GM18526 (cell line): Measurements from ENCODE around the gene OIT3.

Source experiments
- POLR2A ChIP-seq: IDR thresholded peaks from 3 replicates; pipeline ENCODE4 v1.6.1; 2011; ENCODE audit not compliant: insufficient read length; ENCODE audit errors: extremely low read depth

Gene OIT3

DNA sequence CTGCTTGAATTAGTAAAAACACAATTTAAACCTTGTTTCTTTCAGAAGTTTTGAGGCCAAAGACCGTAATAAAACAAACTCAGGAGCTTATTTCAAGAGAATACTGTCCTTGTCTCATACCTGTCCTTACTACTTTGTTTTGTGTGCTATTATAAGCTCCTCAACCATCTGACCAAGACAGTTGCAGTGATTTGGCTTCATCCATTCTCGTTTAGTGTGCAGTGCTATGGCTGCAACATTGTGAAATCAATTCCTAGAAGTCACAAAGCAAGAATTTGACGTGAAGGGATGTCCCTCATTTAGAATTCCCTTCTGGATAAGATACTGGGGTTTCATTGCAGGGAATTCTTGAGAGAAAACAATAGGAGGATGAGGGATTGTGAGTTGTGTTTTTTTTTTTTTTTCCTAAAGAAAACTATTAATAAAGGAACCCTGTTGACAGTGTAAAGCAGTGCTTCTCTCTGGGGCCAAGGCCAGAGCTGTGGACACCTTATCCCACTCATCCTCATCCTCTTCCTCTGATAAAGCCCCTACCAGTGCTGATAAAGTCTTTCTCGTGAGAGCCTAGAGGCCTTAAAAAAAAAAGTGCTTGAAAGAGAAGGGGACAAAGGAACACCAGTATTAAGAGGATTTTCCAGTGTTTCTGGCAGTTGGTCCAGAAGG, at the start of gene OIT3:
TSS of gene OIT3 (plus strand) at position 604 of the 663 bp plus-strand sequence. CDS start 60 bp downstream, outside the sequence.
- no peak for TF ChIP-seq POLR2A

DNA sequence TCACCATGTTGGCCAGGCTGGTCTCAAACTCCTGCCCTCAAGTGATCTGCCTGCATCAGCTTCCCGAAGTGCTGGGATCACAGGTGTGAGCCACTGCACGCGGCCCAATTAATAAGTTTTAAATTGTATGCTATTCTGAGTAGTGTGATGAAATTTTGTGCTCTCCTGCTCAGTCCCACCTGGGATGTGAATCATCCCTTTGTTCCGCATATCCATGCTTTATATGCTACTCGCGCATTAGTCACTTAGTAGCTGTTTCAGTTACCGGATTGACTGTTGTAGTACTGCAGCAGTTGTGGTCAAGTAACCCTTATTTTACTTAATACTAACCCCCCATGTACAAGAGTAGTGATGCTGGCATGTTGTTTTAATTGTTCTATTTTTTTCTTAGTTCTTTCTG, 47.3 kb upstream of the OIT3 start:
- TF ChIP-seq POLR2A, result no peak

DNA sequence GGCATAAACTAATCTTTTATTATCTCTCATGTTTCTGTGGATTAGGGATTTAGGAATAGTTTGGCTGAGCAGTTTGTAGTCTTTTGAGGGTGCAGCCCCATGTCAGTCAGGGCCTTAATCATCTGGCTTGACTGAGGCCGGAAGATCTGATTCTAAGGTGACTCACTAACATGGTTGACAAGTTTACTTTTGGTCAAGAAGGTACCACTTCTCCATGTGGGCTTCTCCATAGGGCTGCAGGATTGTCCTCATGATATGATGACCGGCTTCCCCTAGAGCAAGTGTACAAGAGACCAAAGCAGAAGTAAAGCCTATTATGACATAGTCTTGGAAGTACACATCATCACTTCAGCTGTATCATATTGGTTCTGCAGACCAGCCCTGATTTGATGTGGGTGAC, 45.9 kb upstream of the OIT3 start:
- TF ChIP-seq POLR2A, result no peak

DNA sequence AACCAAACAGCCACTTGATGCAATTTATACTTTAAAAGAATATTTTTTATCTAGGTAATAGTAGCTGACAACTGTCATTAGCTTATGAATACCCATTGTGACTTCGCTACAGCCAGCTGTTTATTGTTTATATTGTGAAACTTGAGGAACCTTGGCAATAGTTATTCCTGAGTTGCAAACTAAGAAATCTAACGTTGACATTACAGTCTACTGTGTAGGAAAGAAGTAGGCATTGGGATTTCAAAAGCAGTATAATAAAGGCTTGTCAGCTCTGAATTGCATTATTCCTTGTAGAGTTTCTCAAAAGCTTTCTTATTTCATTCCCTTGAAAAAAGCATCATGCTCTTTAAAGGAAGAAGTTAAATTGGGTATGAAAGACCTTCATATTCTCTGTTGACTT, 42.7 kb upstream of the OIT3 start:
- no peak for TF ChIP-seq POLR2A

DNA sequence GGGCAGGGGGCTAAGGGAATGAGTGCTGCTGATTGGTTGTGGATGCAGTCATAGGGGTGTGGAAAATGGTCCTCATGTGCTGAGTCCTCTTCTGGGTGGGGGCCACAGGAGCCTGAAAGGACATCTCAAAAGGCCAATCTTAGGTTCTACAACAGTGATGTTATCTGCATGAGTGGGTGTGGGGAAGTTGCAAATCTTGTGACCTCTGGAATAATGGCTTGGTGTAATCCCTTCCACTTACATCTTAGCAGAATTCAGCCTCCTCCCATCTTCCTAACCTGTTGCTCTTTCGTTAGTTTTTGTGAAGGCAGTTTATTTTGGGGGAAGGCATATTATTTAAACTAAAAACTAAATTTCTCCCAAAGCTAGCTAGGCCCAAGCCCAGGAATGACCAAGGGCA, 42.0 kb upstream of the OIT3 start:
- no peak for TF ChIP-seq POLR2A

DNA sequence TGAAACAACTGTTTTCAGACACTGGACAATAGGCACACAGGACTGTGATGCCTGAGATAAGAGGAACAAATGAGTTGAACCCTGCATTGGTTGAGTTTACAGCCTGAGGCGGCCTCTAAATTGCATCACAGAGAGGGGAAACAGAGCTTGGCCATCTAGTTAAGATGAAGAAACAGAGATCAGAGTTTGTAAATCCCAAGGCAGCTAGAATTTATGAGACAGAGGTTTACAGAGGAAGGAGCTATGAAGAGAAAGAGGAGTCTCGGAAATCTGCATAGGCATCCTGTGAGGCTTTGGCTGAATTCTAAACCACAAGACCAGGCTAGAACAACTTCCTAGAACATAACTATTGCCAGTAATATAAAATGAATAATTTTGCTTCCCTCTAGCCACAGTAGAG, 41.0 kb upstream of the OIT3 start:
- TF ChIP-seq POLR2A, result no peak

DNA sequence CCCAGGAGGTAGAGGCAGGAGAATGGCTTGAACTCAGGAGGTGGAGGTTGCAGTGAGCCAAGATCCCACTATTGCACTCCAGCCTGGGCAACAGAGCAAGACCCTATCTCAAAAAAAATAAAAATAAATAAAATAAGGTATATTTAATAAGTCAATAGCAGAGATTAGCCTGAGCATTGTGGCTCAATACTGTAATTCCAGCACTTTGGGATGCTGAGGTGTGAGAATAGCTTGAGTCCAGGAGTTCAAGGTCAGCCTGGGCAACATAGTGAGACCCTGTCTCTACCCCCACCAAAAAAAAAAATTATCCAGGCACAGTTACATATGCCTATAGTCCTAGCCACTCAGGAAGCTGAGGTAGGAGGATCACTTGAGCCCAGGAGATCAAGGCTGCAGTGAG, 38.4 kb upstream of the OIT3 start:
- no peak for TF ChIP-seq POLR2A

DNA sequence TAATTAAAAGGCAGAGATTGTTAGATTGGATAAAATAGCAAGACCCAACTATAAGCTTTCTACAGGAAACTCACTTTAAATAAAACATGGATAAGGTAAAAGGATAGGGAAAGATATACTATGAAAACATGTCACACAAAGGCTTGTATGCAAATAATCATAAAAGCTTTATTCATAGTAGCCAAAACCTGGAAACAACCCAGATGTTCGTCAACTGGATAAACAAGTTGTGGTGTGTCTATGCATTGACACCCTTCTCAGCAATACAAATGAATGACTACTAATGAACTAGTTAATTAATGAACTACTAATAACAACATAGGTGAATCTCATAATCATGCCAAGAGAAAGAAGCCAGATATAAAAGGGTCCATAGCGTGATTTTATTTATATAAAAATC, 37.7 kb upstream of the OIT3 start:
- no peak for TF ChIP-seq POLR2A

DNA sequence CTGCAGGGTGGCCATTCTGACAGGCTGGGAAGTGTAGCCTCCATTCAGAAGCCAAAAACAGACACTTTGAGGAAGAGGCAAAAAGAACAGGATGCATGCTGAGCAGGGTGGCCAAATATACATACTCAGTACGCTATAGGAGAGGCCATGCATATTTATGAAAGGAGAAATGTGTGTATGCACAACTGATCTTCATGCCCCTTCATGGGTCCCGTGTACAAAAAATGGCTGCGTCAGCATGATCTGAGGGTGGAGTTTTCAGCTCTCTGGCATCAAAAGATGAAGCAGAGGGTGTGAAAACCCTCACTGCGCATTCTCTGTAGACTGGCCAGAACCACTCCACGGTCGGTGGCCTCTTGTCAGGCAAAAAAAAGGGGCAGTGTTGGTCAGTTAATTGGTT, 35.5 kb upstream of the OIT3 start:
- TF ChIP-seq POLR2A, result no peak

DNA sequence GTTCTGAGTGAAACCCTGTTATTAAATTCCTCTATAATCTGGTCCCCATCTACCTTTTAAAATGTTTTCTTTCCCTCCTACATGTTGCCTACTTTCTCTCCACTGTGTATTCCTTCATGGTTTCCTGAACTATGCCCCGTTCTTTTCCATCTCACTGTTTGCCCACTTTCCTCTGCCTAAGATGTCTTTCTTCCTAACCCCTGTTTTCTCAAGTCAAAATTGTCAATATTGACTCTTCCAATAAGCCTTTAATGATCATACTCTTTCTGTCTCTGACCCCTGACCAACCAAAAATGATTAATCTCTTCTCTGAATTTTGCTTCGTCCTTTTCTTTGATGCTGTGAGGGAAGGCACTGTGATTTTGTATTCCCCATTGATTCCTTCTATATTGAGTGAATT, 30.6 kb upstream of the OIT3 start:
- no peak for TF ChIP-seq POLR2A

DNA sequence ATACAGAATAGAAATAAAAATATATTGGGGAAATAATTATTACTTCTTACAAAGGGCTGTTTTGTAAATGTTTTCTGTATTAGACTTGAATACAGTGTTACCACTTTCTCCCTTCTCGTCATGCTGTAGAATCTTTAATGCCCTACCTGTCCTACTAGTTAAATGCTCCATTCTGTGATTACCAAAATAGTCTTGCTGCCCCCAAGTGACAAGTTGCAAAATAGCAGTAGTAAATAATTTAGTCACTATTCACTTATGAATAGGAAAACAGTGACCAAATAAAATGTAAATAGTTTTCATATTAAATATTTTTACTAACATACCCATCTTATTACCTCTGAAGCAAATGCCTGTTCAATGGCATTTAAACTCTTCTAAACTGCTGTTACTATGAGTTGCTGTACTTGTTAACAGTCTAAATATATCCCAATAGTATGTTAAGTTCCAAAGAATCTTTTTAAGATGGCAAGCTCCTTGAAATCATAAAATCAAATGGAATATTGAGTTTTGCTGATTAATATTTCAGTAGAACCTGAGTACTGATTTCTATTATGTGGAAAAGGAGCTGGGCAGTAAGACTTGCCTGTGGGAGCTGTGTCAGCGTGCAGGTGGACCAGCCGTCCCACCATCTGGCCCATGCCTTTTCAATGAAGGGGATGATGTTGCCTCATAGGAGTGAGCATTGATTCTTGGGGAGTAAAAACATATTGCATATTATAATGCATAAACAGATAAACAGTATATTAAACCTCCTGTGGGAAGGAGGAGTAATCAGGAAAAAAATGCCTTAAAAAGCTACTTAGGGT, 18.1 kb upstream of the OIT3 start:
- TF ChIP-seq POLR2A, result no peak

DNA sequence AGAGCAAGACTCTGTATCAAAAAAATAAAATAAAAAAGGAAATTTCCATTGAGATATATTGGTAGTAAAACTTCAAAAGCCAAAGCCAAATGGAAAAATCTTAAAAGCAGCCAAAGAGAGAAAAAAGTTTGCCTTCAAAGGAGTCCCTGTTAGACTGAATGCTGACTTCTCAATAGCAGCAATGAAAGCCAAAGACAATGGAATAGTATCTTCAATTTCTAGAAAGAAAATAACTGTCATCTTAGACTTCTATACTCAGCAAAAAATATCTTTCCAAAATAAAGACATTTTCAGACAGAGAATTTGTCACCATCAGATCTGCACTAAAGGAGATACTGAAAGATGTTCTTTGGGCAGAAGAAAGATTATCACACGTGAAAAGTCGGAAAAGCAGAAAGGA, 14.3 kb upstream of the OIT3 start:
- no peak for TF ChIP-seq POLR2A

DNA sequence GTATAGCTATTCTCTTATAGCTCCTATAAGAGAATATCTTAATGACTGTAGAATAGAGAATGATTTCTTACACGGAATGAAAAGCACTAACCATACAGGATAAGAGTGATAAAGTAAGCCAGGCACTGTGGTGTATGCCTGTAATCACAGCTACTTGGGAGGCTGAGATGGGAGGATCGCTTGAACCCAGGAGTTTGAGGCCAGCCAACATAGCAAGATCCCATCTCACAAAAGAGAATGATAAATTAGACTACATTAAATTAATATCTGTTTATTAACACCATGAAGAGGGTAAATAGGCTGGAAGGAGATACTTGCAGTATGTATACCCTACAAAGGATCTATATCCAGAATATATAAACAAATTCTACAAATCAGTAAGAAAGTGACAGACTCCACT, 12.2 kb upstream of the OIT3 start:
- no peak for TF ChIP-seq POLR2A

DNA sequence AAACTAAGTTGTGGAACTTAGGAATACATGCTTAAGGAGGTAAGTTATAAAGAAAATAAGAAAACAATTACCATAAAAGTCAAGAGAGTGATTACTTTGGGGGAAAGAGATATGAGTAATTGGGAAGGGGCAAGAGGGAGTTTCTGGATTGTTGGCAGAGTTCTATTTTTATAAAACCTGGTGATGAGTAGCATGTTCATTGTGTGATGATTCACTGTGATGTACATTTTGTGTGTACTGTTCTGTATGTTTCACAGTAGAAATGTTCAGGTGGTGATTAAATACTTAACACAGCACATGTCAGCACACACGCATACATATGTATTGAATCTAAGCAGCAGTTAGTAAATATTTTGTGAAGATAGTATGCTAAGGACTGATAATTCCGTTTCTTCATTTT, 9.7 kb upstream of the OIT3 start:
- no peak for TF ChIP-seq POLR2A

DNA sequence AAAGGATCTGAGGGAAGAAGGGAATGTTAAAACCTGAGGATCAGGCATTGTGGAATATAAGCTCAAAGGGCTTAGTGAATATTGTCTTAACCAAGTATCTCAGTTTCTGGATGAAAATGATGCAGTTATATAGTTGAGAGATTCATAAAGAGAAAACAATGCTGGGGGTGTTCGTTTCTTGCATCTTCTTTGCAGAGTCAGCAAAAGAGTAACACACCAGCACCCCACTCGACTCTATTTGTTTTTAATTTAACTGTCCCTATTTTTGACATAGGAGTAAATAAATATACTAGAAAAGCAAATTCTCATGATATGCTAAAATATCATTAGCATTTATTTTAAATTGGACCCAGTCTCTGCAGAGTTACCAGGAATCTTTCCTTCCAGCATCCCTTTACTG, 7.6 kb upstream of the OIT3 start:
- no peak for TF ChIP-seq POLR2A

DNA sequence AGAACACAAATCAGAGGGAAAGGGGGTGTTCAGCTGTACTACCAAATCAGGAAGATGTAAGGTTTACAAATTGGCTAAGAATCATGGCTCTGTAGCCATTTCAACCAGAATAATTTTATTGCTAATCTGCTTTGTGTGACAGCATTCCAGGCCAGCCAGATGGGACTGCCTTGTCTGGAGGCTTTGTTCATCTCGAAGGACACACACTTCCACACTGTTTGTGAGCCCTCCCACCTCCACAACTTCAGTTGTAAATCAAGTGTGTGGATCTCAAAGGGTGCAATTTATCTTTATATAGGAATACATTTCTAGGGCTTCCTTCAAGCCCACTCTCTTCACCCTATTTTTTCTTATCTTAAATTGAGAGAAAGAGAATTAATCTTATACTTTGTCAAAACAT, 6.9 kb upstream of the OIT3 start:
- TF ChIP-seq POLR2A, result no peak

DNA sequence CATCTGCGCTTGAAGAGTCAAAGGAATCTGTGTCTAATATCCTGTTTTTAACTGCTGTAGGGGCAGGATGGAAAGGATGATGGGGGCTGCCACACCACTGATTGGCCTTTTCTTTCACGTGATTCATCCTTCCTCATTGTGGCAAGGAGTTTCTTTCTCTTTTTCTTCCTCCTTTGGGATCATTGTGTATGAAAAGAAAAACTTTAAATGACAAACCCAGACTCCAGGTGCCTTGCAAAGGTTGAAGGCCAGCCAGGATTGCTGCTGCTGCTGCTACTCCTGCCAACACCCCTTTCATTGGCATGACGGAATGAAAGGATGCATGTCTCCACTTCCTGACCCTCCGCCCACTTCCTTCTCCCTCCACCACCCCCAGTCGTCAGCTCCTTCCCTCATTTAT, 6.5 kb upstream of the OIT3 start:
- TF ChIP-seq POLR2A, result no peak

DNA sequence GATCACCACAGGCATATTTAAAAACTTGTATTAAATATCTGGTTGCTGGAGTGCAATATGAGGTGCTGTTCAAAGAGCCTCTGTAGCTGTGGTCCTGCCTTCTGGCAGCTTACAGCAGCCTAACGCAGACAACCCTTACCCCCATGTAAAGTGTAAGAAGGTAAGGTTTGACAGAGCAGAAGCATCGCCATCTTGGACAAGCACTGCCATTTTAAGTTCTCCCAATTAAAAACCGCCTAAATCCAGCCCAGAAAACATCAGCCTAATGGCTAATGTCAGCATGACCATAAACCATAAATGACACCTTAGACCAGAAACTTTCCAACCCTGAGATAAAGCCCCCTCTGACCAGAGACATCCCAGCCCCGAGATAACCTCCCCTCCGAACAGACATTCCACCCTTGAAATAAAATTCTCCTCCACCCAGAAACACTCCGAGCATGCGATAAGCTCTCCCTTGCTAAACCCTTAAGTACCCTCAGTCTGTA, 5.3 kb upstream of the OIT3 start:
- TF ChIP-seq POLR2A, result no peak
